GM19395 (cell line): Measurements from ENCODE around the gene PRCD.
A peak's percentile ranks its signal among the peaks of the same experiment; 100 is the strongest.
"Not testable (repeated sequence)": the region's sequence is repeated elsewhere in the genome, so short reads cannot be mapped to it uniquely, and the experiment has no call there.

ENCODE experiments used
- ATAC-seq: cut with Tn5 transposase; IDR thresholded peaks from one replicate; pipeline ENCODE4 v1.9.1; 2021; ENCODE audit warnings: mild to moderate bottlenecking, moderate library complexity; ENCODE audit not compliant: unreplicated experiment

PRCD gene

DNA sequence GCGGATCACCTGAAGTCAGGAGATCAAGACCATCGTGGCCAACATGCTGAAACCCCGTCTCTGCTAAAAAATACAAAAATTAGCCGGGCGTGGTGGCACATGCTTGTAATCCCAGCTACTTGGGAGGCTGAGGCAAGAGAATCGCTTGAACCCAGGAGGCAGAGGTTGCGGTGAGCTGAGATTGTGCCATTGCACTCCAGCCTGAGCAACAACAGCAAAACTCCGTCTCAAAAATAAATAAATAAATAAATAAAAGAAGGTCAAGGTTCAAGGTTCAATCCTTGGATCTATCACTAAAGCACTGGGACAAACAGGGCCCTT, 14.4 kb upstream of the PRCD start:
- ATAC-seq: not testable (repeated sequence)

DNA sequence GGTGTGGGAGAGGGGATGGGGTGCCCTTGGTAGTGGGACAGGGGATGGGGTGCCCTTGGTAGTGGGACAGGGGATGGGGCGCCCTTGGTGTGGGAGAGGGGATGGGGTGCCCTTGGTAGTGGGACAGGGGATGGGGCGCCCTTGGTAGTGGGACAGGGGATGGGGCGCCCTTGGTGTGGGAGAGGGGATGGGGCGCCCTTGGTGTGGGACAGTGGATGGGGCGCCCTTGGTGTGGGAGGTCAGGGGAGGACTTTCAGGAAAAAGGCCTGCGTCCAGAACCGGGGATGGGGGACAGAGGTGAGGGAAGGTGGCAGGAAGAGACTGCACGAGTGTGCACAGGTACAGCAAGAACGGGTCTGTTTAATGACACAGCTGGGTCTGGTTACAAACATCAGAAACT, 12.8 kb upstream of the PRCD start:
- ATAC-seq: not testable (repeated sequence)

DNA sequence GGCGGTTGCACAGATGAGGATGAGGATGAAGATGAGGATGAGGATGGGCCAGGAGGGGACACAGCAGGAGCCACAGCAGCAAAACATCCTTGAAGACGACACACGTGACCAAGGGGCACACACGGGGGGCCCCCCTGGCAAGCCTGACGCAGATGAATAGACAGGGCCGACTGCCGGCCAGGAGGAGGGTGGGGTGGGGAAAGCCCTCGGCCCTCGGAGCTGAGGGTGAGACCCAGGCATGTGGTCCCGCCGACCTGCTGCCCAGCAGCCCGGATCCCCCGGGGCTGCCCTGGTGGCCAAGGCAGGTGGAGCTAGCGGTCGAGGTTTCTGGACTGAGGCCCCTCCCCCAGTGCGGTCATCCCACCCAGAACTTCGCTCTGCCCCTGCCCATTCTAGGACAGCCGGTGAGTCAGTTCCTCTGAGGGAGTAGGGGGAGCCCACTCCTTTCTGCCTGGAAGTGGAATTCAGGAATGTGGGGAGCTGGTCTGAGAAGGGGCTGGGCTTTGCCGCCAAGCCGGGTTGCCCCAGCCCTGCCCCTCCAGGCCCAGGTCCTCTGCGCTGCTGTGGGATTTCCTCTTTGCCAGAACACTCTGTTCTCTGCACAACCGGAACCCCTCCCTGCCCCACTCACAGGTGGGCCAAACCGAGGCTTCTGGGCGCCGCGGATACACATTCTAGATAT, 12.3 kb upstream of the PRCD start:
- peak; percentile 58 for ATAC-seq

DNA sequence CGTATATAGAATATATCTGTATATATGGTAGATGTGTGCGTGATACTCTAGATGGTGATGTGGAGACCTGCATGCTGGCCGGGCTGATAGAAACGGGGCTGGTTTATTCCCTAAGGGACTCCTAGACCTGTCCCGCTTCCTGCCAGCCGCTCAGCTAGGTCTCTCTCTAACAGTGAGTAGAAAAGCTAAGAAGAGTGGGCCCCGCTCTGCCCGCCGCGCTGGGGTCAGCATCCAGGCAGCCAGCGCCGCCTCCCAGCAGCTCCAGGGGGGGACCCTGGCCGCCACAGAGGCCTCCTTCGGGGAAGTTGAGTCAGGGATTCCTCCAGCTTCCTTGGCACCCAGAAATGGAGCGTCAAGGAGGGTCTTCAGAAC, 11.7 kb upstream of the PRCD start:
- ATAC-seq: peak; percentile 53

DNA sequence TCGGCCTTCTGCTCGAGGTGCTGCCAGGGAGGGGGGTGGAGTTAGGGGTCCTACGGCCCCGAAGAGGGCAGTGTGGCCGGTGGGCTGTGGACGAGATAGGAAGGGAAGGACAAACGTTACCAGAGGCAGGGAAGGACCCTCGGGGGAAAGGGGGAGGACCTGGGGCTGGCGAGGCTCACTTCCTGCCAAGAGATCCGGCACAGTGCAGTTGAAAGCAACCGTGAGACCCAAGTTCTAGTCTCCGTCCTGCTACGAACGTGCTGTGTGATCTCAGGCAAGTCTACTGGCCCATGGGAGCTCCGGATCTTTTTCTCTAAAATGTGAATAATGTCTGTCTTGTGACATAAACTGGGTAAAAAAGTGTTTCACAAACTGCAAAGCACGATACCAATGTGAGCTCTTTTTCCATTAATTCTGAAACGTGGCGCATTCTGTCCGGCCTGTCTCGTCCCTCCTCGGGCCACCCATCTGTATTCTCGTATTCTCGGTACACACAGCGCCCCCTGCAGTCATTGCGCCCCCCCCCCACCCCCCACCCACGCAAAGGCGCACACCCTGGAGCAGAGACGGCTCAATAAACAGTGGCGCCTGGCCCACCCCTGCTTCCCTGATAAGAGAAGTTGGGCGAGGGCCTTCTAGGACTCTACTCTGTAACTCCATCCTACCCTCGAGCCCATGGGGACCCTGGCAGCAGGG, 11.2 kb upstream of the PRCD start:
- ATAC-seq: no peak

DNA sequence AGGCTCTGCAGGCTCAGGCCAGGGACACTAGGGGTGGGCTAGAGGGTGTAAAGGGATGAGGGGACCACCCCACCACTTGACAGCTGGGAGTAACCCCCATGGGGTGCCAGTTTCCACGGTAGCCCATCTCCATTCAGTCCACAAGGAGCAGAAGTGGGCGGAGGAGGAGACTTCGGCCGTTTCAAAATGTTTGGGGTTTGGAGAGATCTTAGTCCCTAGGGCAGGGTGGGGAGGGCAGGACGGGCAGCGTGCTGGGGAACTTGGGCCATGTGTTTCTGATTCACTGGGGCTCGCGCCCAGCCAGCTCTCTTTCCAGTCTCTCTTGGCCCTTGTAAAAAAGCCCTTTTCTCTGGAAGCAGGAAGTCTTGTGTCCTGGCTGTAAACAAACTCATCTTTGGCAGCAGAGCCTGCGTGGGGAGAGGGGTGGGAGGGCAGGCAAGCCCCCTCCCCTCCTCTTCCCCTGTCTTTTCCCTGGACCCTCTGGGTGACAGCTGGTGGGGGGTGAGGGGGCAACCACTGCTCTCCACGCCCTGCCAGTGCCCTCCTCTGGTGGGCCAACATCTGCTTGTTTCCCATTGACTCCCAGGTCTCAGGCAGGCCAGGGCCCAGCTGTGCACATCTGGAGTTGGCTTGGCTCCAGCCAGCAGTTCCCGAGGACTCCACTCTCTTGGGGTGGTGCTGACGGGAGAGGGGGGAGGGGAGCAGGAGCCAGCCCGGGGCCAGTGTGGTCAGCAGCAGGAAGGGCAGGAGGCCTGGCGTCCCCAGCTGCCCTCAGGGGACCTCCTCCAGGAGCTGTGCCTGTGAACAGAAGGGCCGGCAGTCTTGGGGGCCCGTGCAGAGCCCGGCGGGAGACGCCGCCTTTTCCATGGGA, 10.4 kb upstream of the PRCD start:
- no peak for ATAC-seq

DNA sequence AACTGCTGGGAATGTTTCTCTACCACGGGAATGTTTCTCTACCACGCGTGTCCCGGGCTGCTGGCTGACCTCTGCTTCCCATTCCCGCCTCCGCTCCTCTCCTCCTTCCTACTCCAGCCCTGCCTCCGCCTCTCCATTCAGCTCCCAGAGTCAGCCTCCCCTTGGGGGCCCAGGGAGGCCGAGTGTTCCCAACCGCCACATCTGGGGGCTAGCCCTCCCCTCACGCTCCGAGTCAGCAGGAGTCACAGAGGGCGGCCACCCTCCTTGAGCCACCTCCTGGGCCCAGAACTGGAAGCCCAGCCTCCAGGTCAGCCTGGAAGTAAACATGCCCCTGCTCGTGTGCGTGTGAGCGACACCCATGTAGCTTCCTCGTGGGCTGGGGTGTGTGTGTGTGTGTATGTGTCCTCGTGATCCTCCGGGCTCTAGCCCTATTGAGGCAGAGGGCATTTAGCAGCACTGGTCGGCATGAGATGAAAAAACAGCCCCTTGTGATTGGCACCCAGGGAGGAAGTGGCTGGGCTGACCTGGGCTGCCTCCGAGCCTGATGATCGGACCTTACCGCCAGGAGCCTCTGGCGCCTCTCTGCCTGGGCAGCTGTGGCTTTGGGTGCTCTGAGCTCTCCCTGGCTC, 9.6 kb upstream of the PRCD start:
- no peak for ATAC-seq

DNA sequence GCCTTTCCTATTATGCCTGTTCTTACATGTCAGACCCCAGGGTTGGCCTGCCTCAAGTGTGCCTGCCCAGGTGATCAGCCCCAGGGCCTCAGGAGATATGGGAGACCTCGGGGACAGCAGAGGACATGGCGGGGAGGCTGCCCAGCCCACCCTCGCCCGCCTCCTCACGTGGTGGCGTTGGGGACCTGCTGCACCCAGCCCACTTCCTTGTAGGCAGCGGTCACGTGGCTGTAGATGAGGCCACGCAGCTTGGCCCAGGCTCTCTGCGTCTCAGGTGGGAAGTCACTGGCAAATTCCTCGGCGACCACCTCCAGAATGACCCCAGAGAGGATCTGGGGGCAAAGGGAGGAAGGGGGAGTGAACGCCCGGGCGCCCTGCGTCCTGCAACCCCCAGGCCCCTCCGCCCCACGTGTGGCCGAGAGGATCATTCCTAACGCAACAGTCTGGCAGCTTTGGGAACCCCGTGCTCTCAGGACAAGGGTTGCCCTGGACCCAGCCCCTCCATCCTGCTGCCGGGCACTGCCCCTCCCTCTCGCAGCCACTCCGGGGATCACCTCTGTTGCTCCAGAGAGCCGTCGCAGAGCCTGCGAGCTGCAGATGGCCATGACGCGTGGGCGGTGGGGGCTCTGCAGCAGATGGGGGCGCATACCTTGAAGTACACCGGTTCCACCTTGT, 8.9 kb upstream of the PRCD start:
- ATAC-seq: no peak

DNA sequence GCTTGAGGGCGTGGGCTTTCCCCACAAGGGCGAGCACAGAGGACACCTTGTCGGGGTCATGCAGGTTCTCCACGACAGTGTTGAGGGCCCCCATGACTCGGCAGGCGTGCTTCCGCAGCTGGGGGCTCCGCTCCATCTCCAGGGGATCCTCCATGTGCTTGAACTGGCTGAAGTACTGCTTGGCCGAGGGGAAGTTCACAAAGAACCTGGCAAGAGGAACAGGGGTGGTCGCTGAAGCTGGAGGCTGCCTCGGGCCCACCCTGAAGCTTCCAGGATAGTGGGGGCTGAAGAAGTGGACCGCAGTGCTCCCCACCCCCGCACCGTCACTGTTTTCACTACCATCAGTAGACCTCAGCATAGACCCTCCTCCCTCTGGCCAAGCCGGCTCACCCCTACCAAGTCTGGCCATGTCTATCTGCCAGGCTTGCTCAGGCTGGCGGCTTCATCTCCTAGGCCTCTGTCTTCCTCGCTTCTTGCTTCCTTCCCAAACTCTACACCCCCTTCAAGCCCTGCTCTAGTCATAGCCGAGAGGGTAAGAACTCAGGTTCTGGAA, 8.3 kb upstream of the PRCD start:
- ATAC-seq: no peak

DNA sequence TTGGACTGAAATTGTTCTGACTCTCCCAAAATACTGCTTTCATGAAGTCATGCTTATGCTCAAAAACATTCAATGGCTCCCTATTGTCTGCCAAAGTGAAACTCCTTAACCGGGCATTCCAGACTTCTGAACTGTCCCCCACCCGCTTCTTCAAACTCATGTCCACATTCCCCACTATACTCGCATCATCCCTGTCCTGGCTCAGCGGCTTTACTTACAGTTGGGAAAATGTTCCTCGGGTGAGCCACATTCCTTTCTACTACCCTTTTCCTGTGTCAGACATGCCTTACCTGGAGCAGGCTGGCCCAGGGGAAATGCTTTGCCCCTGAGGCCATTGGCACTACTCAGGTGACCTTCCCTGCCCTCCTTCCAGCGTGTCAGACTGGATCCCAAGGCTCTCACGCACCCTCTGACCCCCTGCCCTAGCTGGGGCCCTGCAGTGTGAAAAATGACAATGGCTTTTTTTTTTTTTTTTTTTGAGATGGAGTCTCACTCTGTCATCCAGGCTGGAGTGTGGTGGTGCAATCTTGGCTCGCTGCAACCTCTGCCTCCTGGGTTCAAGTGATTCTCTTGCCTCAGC, 7.7 kb upstream of the PRCD start:
- ATAC-seq: no peak

DNA sequence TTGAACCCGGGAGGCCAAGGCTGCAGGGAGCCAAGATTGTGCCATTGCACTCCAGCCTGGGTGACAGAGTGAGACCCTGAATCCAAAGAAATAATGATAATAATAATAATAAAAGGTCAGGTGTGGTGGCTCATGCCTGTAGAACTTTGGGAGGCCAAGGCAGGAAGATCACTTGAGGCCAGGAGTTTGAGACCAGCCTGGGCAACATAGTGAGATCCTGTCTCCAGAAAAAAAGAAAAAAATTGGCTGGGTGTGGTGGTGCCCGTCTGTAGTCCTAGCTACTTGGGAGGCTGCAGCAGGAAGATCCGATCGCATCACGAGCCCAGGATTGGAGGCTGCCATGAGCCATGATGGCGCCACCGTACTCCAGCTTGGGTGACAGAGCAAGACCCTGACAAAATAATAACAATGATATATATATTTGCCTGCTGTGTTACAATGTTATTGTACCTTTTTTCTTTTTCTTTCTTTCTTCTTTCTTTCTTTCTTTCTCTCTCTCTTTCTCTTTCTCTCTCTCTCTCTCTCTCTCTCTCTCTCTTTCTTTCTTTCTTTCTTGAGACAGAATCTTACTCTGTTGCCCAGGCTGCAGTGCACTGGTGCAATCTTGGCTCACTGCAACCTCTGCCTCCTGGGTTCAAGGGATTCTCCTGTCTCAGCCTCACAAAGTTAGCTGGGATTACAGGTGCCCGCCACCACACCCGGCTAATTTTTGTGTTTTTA, 6.0 kb upstream of the PRCD start:
- ATAC-seq: not testable (repeated sequence)

DNA sequence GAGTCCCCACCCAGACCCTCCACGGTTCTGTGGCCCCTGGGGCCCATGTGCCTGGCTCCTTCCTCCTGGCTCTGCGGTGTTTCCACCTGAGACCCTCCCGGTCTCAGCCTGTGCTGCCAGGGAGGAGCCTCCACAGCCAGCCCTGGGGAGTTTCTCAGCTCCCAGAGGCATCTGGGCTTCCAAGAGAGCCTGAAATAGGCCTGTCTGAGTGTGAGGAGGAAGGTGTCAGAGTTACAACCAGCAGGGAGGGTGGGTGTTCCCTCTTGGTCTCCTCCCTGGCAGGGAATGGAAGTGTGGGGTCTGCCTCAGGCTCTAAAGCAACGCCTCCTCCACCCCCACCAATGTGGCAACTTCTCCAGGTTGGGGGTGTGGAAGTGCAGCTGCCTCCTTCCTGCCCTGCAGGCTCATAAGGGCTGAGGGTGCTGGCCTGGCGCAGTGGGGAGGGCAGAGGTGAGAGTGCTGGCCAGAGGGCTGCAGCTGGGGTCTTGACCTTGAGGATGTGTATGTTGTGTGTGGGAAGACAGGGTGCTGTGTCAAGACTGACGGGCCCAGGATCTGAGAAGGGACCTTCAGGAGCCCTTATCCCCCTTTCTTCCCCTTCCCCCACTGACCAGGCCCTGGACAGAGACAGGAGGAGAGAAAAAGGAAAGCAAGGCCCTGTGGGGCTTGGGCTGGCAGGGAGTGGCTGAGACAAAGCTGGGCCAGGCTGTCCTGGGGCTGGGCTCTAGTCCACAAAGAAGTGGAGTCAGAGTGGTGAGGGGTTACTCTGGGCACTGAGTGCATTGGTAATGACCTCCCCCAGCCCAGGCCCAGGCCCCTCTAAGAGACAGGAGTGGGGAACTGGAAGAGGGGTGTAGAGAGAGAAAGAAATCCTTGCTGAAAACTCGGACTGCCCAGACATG, 4.8 kb upstream of the PRCD start:
- ATAC-seq: no peak

DNA sequence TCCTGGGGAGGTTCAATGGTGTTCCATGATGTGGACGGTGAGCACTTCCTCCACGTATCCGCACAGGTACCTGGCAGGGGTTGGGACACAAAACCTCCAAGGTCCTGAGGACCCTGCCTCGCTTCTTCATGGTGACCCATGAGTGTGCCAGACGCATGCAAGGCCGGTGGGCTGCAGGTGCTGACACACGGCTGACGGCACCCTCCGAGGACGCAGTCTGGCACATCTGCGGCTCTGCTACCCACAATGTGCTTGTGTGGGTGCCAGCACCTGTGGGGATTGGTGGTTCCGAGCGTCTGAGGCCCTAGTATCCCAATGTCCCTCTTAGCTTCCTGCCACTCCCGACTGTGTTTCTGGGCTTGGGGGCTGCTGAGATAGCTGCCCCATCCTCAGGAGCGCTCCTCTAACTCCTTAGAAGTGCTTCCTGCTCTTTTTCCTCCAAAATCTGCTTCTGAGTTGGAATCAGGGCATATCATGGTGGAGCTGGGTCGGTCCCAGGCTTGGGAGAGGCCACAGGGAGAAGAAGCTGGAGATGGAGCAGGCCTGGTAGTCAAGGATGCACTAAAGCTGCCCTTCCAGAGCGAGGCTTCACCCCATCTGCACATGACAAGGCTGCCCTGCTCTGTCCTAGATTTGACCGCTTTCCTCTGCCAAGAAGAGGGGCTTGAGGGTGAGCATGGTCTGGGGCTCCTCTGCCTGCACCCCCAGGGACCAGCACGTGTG, 3.9 kb upstream of the PRCD start:
- no peak for ATAC-seq

DNA sequence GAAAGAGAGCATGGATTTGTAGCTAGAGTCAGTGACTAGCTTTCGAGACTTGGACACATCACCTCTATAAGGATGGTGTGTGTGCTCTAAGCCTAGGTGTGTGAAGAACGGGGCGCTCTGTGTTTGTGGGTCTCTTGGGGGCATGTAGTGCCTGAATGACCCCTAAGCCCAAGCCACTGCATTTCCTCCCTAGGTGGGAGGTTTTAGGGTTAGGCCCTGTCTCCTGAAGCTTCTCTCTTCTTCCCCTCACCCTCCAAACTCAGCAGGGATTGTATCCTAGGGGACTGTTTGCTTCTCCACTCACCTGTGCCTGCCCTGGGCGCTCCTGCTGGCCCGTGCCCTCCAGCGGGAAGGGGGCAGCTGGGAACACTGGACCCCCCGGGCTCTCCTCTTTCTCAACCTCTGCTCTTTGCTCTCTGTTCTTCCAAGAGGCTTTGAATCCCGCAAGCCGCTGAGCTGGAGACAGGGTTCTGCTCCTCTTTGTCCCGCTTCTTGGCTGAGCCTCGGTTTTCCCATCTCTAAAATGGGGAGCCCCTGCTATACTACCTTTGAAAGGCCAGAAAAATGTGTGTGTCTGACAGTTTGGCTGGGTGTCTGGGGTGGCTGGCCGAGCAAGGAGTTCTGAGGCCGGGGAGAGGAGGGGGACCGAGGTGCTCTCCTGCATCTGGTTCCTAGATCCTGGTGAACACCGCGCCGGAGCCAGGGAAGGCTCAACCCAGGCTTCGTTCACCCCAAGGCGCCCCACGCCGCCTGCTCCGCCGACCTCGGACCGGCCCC, 3.1 kb upstream of the PRCD start:
- ATAC-seq: no peak

DNA sequence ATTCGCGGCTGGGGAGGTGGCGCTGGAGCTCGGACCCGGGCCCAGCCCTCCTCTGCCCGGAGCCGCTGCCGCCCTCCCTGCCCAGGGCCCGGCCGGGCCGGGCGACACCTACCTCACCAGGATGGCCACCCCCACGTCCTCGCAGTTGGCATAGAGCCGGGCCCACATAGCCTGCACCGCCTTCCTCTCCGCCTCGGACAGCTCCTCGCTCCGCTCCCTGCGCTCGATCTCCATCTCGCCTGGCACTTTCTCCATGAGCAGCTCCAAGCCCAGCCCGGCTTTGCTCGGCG, 2.6 kb upstream of the PRCD start:
- no peak for ATAC-seq

DNA sequence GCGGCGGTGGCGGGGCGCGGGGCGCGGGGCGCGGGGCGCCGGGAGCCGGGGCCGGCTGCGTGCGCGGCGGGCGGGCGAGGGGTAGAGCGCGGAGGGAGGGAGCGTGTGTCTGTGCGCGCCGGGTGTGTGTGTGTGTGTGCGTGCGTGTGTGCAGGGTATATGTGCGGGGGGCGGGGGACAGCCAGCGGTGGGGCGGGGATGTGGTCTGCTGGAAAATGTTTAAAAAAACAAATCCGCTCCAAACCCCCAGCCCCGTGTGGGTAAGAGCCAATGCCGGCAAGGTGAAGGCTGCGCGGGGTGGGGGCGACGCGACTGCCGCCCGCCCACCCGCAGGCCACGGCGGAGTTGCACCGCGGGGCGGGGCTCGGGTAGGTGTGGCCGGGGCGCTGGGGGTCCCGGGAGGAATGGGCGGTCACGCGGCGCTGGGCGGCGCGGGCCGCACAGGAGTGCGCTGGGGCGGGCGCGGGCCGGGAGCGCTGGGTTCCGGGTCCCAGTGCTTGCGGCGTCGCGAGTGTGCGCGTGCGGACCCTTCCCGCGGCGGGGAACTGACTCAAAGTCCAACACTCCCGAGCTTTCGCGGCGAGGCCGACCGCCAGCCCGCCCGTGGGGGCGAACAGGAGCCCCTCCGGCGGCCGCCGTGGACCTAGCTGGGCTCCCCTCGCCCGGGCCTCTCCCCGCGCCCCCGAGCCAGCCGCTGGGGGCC, 2.1 kb upstream of the PRCD start, which contains the start of gene CYGB:
CYGB (minus strand) TSS at position 132 of the 703 bp plus-strand sequence. CDS start 167 bp downstream, outside the sequence.
- no peak for ATAC-seq
